ENCODE measurements around the gene MAP1B.

Gene MAP1B

DNA sequence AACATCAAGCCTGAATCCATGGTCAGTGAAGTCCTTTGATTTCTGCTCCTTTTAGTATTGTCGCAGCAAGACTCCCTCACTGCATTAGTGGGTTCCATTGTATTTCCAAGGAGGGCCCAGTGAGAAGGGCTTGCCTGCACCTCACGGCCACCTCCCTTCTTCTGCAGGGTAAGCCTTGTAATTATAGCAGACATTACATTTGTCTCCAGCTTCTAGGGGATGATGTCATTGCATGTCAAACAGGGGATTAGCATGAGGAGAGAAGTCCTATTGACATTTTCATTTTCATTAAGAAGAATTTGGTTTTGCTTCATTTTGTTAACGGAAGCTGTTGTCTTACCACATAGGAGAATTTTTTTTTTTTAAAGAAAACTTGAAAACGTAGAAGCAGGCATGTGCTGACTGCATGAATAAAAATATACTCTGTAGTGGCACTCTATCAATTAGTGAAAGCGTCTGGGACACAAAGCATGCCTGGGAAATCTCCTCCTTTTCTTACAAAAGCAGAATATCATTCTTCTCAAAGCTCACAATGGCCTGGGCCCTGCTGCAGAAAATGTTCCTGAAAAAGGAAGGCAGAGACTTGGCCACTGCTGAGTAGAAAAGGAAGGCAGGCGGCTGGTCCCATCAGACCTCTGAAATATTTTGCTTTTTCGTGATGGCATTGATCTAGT is 27.1 kb downstream of the MAP1B start:
- DNase-seq = no peak

DNA sequence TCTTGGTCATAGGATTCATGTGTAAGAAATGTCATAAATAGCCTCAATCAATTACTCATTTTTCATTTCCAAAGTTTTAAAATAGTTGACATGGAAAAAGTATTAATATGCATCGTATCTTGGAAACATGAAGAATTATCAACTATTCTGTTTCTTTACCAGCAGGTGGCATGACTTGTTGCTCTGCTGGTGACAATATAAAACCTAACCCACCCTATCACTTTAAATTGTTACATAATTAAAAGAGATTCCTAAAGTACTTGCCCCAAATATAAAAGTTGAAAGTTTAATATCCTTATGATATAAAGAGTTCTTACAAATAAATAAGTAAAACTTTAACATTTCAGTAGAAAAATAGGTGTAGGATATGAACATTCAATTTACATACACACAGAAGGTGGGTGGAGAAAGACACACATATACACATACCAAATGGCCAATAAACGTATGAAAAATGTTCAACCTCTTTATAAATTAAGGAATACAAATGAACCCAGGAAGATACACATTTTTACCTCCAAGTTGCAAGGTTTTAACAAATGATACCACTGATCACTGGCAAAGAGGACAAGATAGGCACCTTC is 30.6 kb downstream of the MAP1B start:
- no peak for DNase-seq

DNA sequence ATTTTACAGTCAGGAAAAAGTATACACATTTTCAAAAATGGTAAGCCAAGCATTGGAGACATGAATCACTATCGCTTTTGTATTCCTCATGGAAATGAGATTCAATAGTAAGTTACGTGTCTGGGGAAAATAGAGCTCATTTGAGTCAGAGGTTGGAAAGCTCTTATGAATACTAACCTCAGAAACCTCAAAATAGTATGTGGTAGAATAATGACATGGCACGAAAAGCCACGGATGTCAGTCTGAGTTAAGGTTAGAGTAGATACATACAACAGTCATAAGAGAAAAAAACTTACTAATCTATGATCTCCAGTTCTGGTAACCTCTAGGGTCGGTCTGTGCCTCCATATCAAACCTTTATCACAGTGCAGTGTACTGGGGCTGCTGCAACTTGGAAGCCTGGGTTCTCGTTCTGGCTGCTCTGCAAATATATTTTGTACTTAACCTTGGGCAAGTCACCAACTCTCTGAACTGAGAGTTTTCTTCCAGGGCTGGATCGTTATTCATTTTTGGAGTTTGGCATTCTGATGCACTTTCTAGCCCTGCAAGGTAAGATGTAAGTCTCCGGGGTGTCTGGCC is 31.8 kb downstream of the MAP1B start:
- no peak for DNase-seq

DNA sequence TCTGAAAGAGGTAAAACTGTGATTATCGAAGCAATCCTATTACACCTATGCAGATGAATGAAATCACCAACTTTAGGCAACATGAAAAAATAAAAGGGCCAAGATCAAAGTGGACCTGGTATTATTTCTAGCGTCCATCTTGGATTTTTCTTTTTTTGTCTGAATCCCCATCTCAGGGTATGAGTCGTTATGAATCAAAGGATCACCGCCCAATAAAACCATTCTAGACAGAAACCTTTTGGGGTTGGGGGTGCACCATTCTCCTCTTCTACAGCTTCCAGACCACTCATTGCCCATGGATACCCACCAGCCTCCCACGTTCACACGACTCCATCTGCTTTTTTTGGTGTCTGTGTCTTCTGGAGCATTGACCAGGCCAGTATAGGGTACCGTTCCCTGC is 33.4 kb downstream of the MAP1B start:
- DNase-seq = no peak

DNA sequence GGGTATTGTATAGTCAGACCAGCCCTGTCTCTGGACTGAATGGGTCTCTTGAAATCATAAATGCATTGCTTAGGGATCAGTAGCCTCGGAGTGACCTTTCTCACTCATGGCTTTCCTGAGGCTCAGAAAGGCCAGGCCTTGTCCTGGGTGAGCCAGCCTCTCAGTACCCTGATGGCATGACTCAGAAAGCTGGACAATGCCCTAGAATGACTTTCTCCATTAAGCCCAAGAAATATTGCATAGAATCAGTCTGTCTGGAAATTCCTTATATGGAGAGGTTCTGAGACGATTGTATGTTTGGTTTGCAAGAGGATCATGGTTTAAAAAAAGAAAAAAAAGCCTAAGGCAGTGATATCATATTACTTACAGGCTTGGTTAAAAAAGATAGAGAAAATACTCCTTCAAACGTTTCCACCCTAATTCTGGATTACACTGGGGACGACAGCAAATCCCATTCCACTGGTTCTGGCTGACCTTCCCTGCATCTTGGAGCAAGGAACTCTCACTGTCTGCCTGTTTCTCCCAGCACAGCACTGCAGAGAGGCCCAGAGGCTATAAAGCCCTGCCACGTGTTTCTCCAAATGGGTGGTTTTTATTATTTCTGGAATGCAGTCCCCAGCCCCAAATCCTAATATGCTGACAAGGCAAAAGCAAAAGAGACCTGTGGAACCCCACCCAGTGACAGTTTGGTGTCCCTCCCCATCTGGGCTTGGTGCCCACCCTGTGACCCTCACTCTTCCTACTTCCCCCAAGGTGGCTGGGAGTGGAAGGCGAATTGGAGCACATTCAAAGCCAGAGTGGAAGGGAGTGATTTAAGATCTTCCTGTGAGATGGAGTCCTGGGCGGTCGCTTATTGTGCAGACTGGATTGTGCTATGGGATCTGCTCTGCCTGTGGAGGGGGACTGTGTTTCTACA is 34.4 kb downstream of the MAP1B start:
- no peak for DNase-seq

DNA sequence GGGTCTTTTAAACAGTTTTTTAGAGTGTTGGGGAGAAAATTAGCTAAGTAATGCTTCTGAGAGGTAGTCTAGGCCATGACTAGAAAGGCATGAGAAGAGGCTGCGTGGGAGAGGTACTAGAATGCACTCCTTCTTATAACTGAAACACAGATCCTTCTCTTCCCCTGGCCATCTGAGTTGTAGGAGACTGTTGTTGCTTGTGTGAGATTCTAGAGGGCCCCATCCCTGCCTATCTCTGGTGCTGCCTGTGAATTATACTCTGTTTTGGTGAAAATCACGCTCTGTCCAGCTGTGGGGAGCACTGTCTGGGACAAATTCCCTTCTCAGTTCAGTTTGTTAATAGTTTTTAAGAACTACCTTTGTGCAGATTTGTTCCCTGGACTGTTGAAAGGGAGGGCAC is 37.5 kb downstream of the MAP1B start:
- DNase-seq = no peak

DNA sequence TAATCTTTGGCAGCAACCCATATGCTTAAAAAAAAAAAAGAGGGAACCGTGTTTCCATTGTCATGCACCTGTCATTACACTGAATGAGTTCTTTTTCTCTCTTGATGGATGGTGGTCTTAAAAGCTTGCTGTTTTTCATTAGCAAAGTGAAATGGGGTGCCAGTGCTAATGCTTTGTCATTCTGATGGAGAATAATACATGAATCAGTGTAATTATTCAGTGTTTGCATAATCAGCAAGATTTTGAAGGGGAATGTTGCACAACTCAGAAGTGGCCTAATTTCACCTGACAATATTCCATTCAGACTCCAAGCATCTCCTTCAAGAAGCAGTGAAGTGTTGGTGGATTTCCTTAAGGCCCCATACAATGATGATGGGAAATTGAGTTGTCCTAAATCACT is 38.1 kb downstream of the MAP1B start:
- DNase-seq = no peak

DNA sequence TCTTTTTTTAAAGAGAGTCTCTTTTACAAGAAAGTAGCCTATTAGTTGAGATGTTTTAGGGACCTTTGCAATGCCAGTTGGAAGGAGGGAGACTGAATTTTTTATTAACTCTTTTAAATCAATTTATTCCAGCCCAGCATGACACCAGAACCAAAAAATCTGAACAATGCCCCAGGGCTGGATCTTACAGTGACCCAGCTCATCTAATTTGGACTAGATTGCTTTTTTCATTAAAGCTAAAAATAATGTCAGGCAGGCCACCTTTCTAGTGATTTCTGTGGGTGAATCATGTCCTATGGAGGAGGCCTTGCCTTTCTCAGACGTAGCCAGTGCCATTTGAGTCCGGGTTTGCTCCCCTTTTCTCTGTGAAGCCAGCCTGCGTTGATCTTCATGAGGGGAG is 38.8 kb downstream of the MAP1B start:
- no peak for DNase-seq

DNA sequence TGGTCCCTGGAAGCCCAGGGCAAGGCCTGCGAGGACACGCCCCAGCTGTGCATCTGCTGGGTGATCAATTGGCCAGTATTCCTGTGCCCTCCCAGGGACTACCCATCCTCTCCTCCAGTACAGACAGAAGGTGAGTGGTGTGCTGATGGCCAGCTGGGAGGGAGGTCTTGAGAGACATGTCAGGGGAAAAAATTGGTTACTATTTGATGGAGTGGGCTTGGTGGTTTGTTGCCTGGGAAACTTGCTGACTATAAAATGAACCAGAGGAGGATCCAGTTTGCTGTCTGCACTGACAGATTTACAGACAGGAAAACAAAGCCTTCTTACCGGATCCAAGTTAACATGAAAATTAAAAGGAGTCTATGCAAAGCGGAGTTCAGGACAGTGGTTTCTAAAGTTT is 40.3 kb downstream of the MAP1B start:
- no peak for DNase-seq

DNA sequence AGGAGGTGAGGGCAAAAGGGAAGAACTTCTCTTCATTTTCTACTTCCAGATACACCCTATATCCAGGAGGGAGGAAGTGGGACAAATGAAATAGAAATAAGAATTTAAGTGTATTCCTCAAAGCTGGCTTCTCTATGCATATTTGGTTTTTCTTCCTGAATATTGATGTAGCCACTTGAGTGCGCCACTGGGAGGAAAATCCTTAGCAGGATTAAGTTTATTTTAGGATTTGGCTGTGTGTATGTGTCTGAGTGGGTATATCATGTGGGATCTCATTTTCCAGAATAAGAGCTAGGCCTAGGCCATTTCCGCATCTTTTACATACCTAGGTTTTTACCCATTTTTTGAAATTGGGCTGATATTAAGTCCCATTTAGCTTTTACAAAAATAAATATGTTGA is 42.5 kb downstream of the MAP1B start:
- no peak for DNase-seq

DNA sequence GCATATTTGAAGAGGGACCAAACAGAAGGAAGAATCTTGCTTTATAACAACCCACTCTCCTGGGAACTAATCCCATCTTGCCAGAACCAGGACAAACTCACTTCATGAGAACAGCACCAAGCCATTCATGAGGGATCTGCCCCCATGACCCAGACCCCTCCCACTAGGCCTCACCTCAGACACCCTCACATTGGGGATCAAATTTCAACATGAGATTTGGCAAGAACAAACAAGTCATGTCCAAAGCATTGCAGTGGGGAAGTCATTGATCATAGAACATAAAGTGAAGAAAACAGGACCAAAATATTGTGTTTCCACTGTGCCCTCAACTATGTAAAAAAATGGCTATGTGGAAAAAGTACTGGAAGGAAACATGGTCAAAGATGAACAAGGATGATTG is 43.9 kb downstream of the MAP1B start:
- DNase-seq = no peak

DNA sequence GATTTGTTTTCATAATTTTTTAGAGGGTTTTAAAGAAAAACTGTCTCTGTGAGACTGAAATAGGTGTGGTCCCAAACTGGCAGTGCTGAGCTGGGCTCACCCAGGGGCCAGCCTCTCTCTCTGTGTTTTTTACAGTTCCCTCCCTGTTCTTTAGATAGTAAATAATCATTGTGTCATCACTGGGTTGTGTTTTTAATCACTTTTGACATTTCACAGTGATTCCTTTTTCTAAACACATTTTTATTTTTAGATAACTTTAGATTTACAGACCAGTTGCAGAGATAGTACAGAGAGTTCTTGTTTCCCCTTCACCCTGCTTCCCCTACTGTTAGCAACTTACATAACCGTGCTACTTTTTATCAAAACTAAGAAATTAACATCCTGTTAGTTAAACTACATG is 44.4 kb downstream of the MAP1B start:
- no peak for DNase-seq

DNA sequence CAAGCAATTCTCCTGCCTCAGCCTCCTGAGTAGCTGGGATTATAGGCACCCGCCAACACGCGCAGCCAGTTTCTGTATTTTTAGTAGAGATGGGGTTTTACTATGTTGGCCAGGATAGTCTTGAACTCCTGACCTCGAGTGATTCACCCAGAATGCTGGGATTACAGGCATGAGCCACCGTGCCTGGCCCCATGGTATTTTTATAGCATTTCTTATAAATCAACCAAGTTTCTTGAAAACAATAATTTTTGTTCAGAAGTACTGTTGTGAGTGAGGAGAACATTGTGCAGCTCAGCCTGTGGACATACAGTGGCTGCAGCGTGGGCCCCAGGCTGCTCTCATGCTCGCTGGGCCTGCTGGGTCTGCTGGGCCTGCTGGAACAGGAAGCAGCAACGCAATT is 45.3 kb downstream of the MAP1B start:
- no peak for DNase-seq

DNA sequence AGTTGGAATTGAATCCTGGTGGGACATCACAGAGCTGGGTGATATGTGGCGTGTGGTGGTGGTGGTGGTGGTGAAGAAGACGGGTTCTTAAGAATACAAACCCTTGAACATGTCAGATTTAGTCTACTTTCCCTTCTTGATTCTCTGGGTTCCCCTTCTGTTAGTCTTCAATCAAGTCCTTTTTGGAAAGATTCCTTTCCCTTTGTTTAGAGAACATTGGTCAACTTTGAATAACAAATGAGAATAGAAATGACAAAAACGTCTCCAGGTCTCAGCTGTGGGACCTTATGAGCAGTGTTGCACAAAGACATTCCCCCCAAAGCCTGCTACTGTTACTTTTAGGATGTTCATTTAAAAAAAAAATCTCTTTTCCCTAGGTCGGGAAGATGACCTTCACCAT is 46.3 kb downstream of the MAP1B start:
- DNase-seq = no peak

DNA sequence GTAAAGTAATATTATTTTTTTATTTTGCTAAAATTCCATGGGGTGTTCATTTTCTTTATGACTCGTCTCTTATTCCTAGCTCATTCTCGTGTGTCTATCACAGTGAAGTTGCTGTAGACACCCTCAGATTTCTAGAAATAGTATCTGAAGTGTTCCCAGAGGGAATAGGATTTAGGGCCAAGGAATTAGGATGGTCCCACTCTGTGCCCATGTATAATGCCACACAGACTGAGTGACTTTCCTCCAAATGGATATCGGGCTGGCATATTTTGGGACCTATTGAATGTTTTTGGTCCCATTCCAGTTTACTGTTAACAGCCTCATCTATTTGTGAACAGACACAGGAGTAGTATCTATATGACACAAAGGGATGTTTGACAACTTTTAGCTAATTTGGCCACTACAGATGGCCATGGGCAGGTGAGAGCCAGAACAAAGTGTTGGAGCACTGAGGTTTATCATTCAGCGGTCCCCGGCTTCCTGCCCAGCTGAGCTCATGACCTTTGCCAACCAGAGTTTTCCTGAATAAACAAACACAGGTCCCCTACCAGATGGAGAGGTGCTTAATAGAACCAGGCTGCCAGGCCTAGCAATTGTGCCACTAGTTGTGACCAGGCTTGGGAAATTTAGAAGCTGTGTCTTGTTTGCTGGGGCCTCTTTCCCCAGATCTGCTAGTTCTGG is 46.9 kb downstream of the MAP1B start:
- no peak for DNase-seq

DNA sequence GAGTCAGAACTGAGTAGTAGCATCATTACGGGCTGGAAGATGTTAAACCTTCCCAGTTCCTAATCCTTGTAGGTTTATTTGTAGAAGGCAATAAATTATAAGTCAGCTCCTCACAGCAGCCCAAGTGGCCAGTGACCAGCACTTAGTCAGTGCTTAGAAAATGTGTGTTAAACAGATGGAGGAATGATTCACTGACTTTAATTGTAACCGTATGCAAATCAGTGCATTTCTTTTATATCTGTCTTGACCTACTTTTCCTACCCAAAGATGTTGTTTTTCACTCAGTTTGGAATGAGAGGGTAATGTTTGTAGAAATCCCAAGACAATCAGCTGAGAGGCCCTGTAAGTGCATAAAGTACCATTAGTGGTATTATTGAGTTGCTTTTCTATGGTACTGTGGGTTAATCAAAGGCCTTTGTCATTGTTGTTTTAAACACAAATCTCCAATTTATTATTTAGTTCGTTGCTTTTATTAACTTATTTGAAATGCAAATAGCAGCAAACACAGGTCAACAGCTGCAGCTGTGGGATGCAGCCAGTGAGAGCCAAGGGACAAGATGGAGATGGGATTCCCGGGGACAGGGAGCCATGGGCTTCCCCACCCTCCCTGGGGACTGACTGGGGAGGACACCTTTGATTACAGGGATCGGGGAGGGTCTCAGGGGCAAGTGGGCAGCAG is 49.8 kb downstream of the MAP1B start:
- DNase-seq = no peak

DNA sequence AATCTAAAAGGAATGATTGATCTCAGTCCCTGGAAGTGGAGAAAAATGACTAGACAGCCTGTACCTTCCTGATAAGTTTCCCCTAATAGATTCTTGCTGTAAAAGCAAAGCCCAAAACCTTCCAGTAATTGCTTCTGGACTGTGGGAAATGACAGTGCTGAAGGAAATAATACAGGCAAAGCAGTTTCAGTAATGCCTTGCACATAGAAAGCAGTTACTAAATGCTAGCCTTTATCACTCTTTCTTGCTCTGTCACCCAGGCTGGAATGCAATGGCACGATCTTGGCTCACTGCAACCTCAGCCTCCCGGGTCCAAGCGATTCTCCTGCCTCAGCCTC is 50.3 kb downstream of the MAP1B start:
- no peak for DNase-seq

DNA sequence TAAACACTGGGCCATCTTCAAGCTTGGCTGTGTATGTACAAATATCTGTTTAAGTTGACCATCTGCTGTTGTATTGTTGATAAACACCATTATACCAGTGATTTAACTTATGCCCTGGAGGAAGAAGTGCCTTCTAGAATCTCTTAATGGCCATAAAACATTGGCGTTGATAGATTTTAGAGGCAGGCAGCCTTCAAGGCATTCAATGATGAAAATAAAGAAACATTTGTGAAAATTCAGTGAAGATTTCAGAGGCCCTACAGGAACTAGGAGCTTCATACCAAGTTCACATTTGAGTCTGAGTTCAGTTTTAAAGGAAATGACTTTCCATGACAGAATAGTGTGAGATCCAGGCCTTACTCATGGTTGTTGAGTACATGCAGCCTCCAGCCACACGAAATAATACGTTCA is 52.2 kb downstream of the MAP1B start:
- DNase-seq = no peak

DNA sequence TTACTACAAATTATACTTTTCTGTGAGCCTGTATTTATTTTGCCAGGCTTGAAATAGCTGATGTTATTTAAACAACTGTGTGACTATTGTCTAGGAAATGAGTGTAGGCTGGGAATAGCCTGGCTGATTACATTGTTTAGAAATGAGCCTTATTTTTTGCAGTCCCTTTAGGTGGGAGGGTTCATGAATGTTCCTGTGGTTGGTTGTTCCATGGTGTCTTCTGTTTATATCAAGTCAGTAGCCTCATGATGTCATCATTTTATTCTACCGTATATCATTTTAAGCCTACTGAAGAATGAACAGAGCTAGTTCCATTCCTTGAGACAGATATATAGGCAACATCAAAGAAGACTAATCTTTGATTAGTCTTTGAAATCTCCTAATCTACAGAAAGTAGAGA is 53.1 kb downstream of the MAP1B start:
- no peak for DNase-seq

DNA sequence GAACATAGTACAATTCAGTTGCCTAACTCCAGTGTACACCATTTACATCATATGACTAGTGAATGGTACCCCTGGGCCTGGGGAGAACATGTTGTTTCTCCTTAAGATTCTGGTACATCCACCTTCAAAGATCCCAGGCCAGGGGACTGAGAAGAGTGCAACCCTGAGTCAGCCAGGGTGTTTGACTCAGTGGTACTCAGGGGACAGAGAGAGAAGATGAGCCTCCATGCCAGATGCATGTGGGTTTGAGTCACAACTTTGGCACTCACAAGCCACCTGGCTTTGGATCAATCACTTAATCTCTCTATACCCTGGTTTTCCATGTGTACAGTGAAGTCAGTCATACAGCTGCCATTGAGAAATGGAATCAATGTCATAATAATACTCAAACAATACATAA is 53.7 kb downstream of the MAP1B start:
- no peak for DNase-seq

DNA sequence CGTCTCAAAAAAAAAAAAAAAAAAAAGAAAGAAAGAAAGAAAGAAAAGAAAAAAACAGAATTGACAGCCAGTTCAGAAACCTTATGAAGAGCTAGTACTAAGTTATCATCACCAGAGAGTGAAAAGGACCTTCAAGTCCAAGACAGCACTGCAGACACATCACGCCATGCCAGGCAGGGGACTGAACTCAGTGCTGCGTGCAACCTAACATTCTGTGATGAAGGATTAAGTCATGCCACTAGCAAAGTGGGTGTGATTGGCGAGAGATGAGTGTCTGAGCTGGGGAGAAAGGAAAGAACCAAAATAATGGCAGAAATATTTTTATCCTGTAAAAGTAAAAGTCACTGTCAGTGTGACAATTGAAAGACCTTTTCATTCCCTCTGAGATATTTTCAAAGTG is 54.7 kb downstream of the MAP1B start:
- no peak for DNase-seq

DNA sequence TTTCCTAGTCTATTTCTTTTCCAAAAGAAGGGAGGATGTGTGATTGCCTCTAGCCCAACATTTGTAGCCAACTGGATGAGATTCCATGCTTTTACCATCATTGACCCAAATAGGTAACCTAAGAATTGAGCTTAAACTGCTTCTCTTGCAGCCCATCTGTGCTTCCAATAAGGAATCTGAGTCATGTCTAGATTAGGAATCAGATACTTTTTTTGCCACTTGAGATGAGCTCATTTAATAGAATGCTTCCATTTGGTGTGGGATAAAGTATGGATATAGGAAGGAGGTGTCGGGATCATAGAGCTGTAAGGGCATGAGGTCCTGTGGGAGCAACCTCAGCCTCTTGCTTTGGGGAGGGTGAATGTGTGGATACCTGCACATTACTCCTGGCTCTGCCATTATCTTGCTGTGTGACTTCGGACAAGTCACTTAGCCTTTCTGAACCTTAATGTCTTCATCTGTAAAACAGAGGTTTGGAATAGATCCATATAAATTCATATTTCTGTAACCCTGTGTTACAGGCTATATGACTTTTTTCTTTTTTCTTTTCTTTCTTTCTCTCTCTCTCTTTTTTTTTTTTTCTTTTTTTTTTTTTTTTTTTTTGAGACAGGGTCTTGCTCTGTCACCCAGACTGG is 56.2 kb downstream of the MAP1B start:
- no peak for DNase-seq
